NCI-H526 treated with DMSO at 0.1 percent for 48 hours (cell line): ENCODE measurements around the gene SMARCD1.
A peak's percentile ranks its signal among the peaks of the same experiment; 100 is the strongest.

Source experiments
- DNase-seq: peaks from one replicate; lab custom pipeline; 2025; lab: John Stamatoyannopoulos, UW

Gene SMARCD1

GRCh38 chr12:50057000-50057841, 27.9 kb upstream of the SMARCD1 start, which contains the start of gene ASIC1:
Gene ASIC1 (plus strand): TSS chr12:50057596. CDS start chr12:50058767, 1,171 bp downstream.
- DNase-seq = peak; percentile 66

GRCh38 chr12:50057896-50058670, 27.1 kb upstream of the SMARCD1 start:
- DNase-seq = no peak

- DNase-seq = no peak
Observed at GRCh38 chr12:50058743-50059312, 26.3 kb upstream of the SMARCD1 start.

- DNase-seq = no peak
Observed at GRCh38 chr12:50059440-50060119, 25.6 kb upstream of the SMARCD1 start.

- no peak for DNase-seq
Observed at GRCh38 chr12:50060120-50060468, 25.0 kb upstream of the SMARCD1 start.

- DNase-seq = no peak
Observed at GRCh38 chr12:50061171-50061570, 24.0 kb upstream of the SMARCD1 start.

- DNase-seq = no peak
Observed at GRCh38 chr12:50061946-50062686, 23.0 kb upstream of the SMARCD1 start.

- DNase-seq = no peak
Observed at GRCh38 chr12:50062728-50063460, 22.2 kb upstream of the SMARCD1 start.

GRCh38 chr12:50065726-50066310, 19.3 kb upstream of the SMARCD1 start:
- DNase-seq = no peak

GRCh38 chr12:50066402-50066801, 18.7 kb upstream of the SMARCD1 start:
- DNase-seq = no peak

- no peak for DNase-seq
Observed at GRCh38 chr12:50069069-50069468, 16.1 kb upstream of the SMARCD1 start.

- no peak for DNase-seq
Observed at GRCh38 chr12:50069539-50069938, 15.6 kb upstream of the SMARCD1 start.

GRCh38 chr12:50070314-50071060, 14.7 kb upstream of the SMARCD1 start:
- DNase-seq = peak; percentile 13

- DNase-seq = no peak
Observed at GRCh38 chr12:50072198-50072907, 12.8 kb upstream of the SMARCD1 start.

GRCh38 chr12:50073206-50073605, 11.9 kb upstream of the SMARCD1 start:
- DNase-seq = no peak

- DNase-seq = no peak
Observed at GRCh38 chr12:50073712-50074111, 11.4 kb upstream of the SMARCD1 start.

GRCh38 chr12:50074936-50075807, 10.0 kb upstream of the SMARCD1 start:
- peak; percentile 35 for DNase-seq

- DNase-seq = no peak
Observed at GRCh38 chr12:50075808-50076170, 9.4 kb upstream of the SMARCD1 start.
